B cell (primary cell): Measurements from ENCODE around the gene ZNF804A. TPM values are rescaled to one million over a fixed set of nuclear protein-coding genes. Genes with fewer than 3 reads are reported as not detected.

Source experiments
- ATAC-seq: fragments of 200-7000 bp; cut with Tn5 transposase; one replicate; pipeline ENCODE4 v1.10.0; 2021; ENCODE audit warnings: low read depth, mild to moderate bottlenecking, moderate number of reproducible peaks, moderate library complexity
- CTCF ChIA-PET: fragments of 350-600 bp; sonication (Branson Sonifier 250); formaldehyde crosslinking; loops from one replicate; lab custom pipeline; 2021; ENCODE audit warnings: antibody characterized with exemption, inconsistent platforms; lab: Charles Lee
- POLR2A ChIA-PET: fragments of 350-600 bp; sonication (Branson Sonifier 250); formaldehyde crosslinking; loops from one replicate; lab custom pipeline; 2021; ENCODE audit warnings: antibody characterized with exemption; lab: Charles Lee
- DNase-seq: peaks from one replicate; pipeline ENCODE4 v3.0.0; 2013
- H2AFZ ChIP-seq: 2 replicates; pipeline ENCODE4 v1.6.1; 2012; ENCODE audit warnings: mild to moderate bottlenecking, low read depth, low read length; ENCODE audit not compliant: insufficient read depth, poor library complexity, severe bottlenecking
- H3K27ac ChIP-seq, 2 donors: 1 replicate in 1 of 2; 2 replicates in 1 of 2; pipeline ENCODE4 v1.5.1; 2012 to 2013; ENCODE audit warnings: low read length in 2 of 2, mild to moderate bottlenecking in 2 of 2, moderate library complexity in 1 of 2
- H3K27me3 ChIP-seq, 4 experiments: fragments of 200-600 bp in 1 of 4; sonication (generic) in 1 of 4; replicated peaks in 1 of 4; 1 replicate in 2 of 4; 2 replicates in 2 of 4; pipeline versions ENCODE4 v1.6.1 to v1.7.0; 2013 to 2016; ENCODE audit warnings: low read length in 3 of 4, mild to moderate bottlenecking in 2 of 4, mixed read lengths in 1 of 4, moderate library complexity in 1 of 4; ENCODE audit not compliant: insufficient read depth in 4 of 4, control insufficient read depth in 3 of 4; ENCODE audit errors: control extremely low read depth in 1 of 4
- H3K36me3 ChIP-seq, 2 experiments: replicated peaks in 1 of 2; 1 replicate in 1 of 2; 2 replicates in 1 of 2; pipeline versions ENCODE4 v1.6.1 to v1.7.1; 2013; ENCODE audit warnings: low read length in 1 of 2; ENCODE audit not compliant: insufficient read depth in 2 of 2, control insufficient read depth in 1 of 2; ENCODE audit errors: control extremely low read depth in 1 of 2, extremely low read depth in 1 of 2
- H3K4me1 ChIP-seq, 2 donors: fragments of 200-600 bp in 1 of 2; sonication (generic) in 1 of 2; 1 replicate in 1 of 2; 2 replicates in 1 of 2; pipeline versions ENCODE4 v1.5.1 to v1.6.1; 2013 to 2017; ENCODE audit warnings: low read length in 2 of 2; ENCODE audit not compliant: control insufficient read depth in 2 of 2, insufficient read depth in 2 of 2
- H3K4me2 ChIP-seq: replicated peaks from 2 replicates; pipeline ENCODE3; 2012; ENCODE audit warnings: mild to moderate bottlenecking, low read depth, low read length; ENCODE audit not compliant: poor library complexity, severe bottlenecking
- H3K4me3 ChIP-seq, 5 experiments: fragments of 200-600 bp in 1 of 5; sonication (generic) in 1 of 5; 1 replicate in 3 of 5; 2 replicates in 2 of 5; pipeline versions ENCODE4 v1.5.1 to v1.7.0; 2011 to 2016; ENCODE audit warnings: low read length in 4 of 5, mild to moderate bottlenecking in 4 of 5, low read depth in 2 of 5, control low read depth in 1 of 5, moderate library complexity in 1 of 5; ENCODE audit not compliant: insufficient read depth in 1 of 5; ENCODE audit errors: control extremely low read depth in 1 of 5, extremely low read depth in 1 of 5
- H3K79me2 ChIP-seq: fragments of 200-600 bp; sonication (generic); one replicate; pipeline ENCODE4 v1.6.0; 2016; ENCODE audit warnings: low read length; ENCODE audit not compliant: control insufficient read depth, insufficient read depth
- H3K9ac ChIP-seq: fragments of 200-600 bp; sonication (generic); 2 replicates; pipeline ENCODE4 v1.6.1; 2017; ENCODE audit warnings: mild to moderate bottlenecking, low read length, moderate library complexity
- H3K9me3 ChIP-seq, 3 donors: one replicate each; pipeline versions ENCODE4 v1.6.1 to v1.7.1; 2013; ENCODE audit warnings: low read length in 2 of 3; ENCODE audit not compliant: control insufficient read depth in 2 of 3, insufficient read depth in 1 of 3; ENCODE audit errors: control extremely low read depth in 1 of 3
- H4K20me1 ChIP-seq: 2 replicates; pipeline ENCODE4 v1.6.0; 2012; ENCODE audit warnings: mild to moderate bottlenecking, low read length; ENCODE audit not compliant: insufficient read depth, control insufficient read depth, poor library complexity, severe bottlenecking
- H3K27ac Mint-ChIP-seq: one replicate; pipeline ENCODE4 v1.8.0; 2021; ENCODE audit warnings: mixed read lengths
- H3K27me3 Mint-ChIP-seq: one replicate; pipeline ENCODE4 v1.8.0; 2021; ENCODE audit warnings: mixed read lengths
- H3K4me1 Mint-ChIP-seq: one replicate; pipeline ENCODE4 v1.8.0; 2021; ENCODE audit warnings: mixed read lengths
- H3K4me3 Mint-ChIP-seq: one replicate; pipeline ENCODE4 v1.8.0; 2021; ENCODE audit warnings: mixed read lengths
- H3K9me3 Mint-ChIP-seq: one replicate; pipeline ENCODE4 v1.8.0; 2022; ENCODE audit warnings: mixed read lengths; ENCODE audit not compliant: insufficient read depth
- CTCF ChIP-seq: fragments of 200-600 bp; IDR thresholded peaks from one replicate; pipeline ENCODE4 v1.8.0; 2022; ENCODE audit warnings: antibody characterized with exemption, mild to moderate bottlenecking
- EZH2 ChIP-seq: IDR thresholded peaks from 2 replicates; pipeline ENCODE4 v1.6.1; 2012; ENCODE audit warnings: borderline replicate concordance, low read depth, mild to moderate bottlenecking, moderate library complexity, low read length; ENCODE audit not compliant: insufficient read depth, poor library complexity, severe bottlenecking
- WGBS: methylation state at CpG from one replicate; pipeline ENCODE4 v1.1.5; 2013; ENCODE audit warnings: missing lambda C conversion rate; ENCODE audit not compliant: insufficient coverage; 5-methylcytosine and 5-hydroxymethylcytosine counted together
- intact Hi-C: fragments of 100-400 bp; cut with micrococcal nuclease; formaldehyde crosslinking; loops from one replicate; pipeline ENCODE4 v1.10.0; 2022
- polyA plus RNA-seq: library from polyadenylated mRNA; depleted of rRNA; stranded (reverse); fragments of >200 nt; gene quantifications from 2 replicates; pipeline ENCODE4 v1.2.3, GENCODE V29; 2012
- total RNA-seq, 2 donors: library from RNA; stranded (reverse); fragments of 120-200 nt in 1 of 2; gene quantifications; 1 replicate in 1 of 2; 2 replicates in 1 of 2; pipeline versions ENCODE4 v1.2.3 to v1.2.4, GENCODE V29; 2013 to 2022

ZNF804A gene
- total and polyA plus RNA-seq, 2 donors (not counting 1 experiment from before 2014, with no cell fraction given): 1.2 to 2.4 TPM

GRCh38 chr2:184908966-184909365 lies 310.6 kb downstream of the ZNF804A start:
- Histone ChIP-seq H3K4me3 (no peak overlapping the region), H3K79me2 (no peaks in the 10 kb centered on the region), H4K20me1 (no peaks in the 10 kb centered on the region), H3K27ac (no peak overlapping the region), H2AFZ (no peak overlapping the region), H3K36me3 (no peaks in the 10 kb centered on the region), H3K9me3 (peaks cover 0 to under 1% (median 0%) of the 10 kb centered on the region in 3 donors), H3K9ac (no peak overlapping the region), H3K4me2 (no peak overlapping the region), H3K27me3 (no peaks in the 10 kb centered on the region), H3K4me1 (no peaks in the 10 kb centered on the region)
- Mint-ChIP-seq H3K4me1 (no peaks in the 10 kb centered on the region), H3K27me3 (no peaks in the 10 kb centered on the region), H3K4me3 (no peak overlapping the region), H3K27ac (no peak overlapping the region), H3K9me3 (peaks cover 6% of the 10 kb centered on the region)
- TF ChIP-seq CTCF: no peak
- TF ChIP-seq EZH2: no peak
- CTCF ChIA-PET: no interaction called here
- no CpG with 5 or more reads among the region's 1 CpG for WGBS
- POLR2A ChIA-PET: no interaction called here
- DNase-seq (no peak), ATAC-seq (no peak)
- intact Hi-C loops: no loop called here

- Histone ChIP-seq H3K4me2 (no peak overlapping the region), H3K36me3 (no peaks in the 10 kb centered on the region), H2AFZ (no peak overlapping the region), H3K4me1 (no peaks in the 10 kb centered on the region), H3K27me3 (no peaks in the 10 kb centered on the region), H3K27ac (no peak overlapping the region), H3K79me2 (no peaks in the 10 kb centered on the region), H4K20me1 (no peaks in the 10 kb centered on the region), H3K9ac (no peak overlapping the region), H3K9me3 (peaks cover 0 to 3% (median 0%) of the 10 kb centered on the region in 3 donors), H3K4me3 (no peak overlapping the region)
- Mint-ChIP-seq H3K4me1 (no peaks in the 10 kb centered on the region), H3K27me3 (no peaks in the 10 kb centered on the region), H3K4me3 (no peak overlapping the region), H3K27ac (no peak overlapping the region), H3K9me3 (peaks cover 7% of the 10 kb centered on the region)
- no peak for DNase-seq
- ChIA-PET POLR2A (no interaction called here), CTCF (no interaction called here)
- WGBS: no CpG with 5 or more reads among the region's 3 CpGs
- TF ChIP-seq EZH2: no peak
- no peak for TF ChIP-seq CTCF
- ATAC-seq: no peak
- intact Hi-C loops: no loop called here
These were observed 322.2 kb downstream of the ZNF804A start for GRCh38 chr2:184920451-184920965.
